ENCODE measurements around the gene GLI2. TPM values are rescaled to one million over a fixed set of nuclear protein-coding genes. Genes with fewer than 3 reads are reported as not detected.

GLI2 gene
- total and polyA plus RNA-seq, 2 experiments from 2014 or later: 53.6 to 57.0 TPM

DNA sequence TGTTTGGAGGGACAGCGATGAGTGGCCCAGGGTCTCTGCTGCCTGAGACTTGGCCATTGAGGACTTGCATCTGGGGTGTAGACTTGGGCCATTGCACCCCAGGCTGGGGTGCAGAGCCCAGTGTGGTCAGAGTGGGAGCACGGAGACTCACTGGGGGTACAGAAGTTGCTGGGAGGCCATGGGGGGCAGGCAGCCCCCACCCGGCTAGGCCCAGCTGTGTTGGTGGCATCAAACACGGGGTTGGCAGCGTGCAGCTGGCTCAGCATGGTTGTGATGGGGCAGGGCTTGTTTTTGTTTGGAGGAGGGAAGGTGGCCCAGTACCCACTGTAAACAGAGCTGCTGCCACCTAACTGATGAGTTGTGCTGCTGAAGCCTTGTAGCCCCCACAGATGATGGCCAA, 42.1 kb downstream of the GLI2 start (continued):
- TF ChIP-seq, protein P1, sequence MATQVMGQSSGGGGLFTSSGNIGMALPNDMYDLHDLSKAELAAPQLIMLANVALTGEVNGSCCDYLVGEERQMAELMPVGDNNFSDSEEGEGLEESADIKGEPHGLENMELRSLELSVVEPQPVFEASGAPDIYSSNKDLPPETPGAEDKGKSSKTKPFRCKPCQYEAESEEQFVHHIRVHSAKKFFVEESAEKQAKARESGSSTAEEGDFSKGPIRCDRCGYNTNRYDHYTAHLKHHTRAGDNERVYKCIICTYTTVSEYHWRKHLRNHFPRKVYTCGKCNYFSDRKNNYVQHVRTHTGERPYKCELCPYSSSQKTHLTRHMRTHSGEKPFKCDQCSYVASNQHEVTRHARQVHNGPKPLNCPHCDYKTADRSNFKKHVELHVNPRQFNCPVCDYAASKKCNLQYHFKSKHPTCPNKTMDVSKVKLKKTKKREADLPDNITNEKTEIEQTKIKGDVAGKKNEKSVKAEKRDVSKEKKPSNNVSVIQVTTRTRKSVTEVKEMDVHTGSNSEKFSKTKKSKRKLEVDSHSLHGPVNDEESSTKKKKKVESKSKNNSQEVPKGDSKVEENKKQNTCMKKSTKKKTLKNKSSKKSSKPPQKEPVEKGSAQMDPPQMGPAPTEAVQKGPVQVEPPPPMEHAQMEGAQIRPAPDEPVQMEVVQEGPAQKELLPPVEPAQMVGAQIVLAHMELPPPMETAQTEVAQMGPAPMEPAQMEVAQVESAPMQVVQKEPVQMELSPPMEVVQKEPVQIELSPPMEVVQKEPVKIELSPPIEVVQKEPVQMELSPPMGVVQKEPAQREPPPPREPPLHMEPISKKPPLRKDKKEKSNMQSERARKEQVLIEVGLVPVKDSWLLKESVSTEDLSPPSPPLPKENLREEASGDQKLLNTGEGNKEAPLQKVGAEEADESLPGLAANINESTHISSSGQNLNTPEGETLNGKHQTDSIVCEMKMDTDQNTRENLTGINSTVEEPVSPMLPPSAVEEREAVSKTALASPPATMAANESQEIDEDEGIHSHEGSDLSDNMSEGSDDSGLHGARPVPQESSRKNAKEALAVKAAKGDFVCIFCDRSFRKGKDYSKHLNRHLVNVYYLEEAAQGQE (IDR thresholded peaks at IDR 0.05; ENCODE audit: unreplicated experiment): no peak
- TF ChIP-seq ZNF114 (CRISPR knock-in tag; IDR thresholded peaks at IDR 0.05) (no peak), CREB1 (CRISPR knock-in tag; IDR thresholded peaks at IDR 0.05; ENCODE audit: low read depth) (no peak), ZNF331 (CRISPR knock-in tag; IDR thresholded peaks at IDR 0.05; ENCODE audit: low read depth) (no peak), STAT1 (IDR thresholded peaks at IDR 0.05; ENCODE audit: unreplicated experiment) (no peak)

DNA sequence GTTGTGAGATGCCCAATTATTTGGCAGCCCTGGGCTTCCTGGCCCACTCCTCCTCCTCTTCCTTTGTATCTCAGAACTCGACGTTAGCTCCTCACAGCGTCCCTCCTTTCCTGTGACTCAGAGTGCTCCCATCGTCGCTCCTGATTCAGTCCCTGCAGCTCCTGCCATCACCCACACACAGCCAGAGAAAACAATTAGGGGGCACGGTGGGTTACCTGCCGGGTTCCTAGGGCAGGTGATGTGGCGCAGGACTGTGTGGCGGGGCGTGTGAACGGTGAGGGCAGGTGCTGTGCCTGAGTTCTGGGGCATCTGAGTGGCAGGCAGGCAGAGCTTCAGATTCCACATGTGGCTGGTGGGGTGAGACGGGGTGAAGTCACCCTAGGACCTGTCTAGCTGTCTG, 42.6 kb downstream of the GLI2 start:
- H3K4me1 Mint-ChIP-seq: peaks cover 56% of the 10 kb centered on the region
- TF ChIP-seq, protein P1 (IDR thresholded peaks at IDR 0.05; ENCODE audit: unreplicated experiment): no peak
- TF ChIP-seq EZH2 (IDR thresholded peaks at IDR 0.05; ENCODE audit: low read depth, unreplicated experiment) (no peak), JUNB (IDR thresholded peaks at IDR 0.05; ENCODE audit: unreplicated experiment) (no peak), POLR2AphosphoS5 (IDR thresholded peaks at IDR 0.05; ENCODE audit: low read depth) (no peak; the same call in 1 of the 2 replicates), NANOG (IDR thresholded peaks at IDR 0.05; ENCODE audit: borderline replicate concordance) (no peak), ZNF462 (CRISPR knock-in tag; IDR thresholded peaks at IDR 0.05) (no peak)
- Histone ChIP-seq H3F3A (replicated peaks; ENCODE audit: low read depth) (peaks cover 19% of the 10 kb centered on the region; the same call in 1 of the 2 replicates), H4K20me1 (replicated peaks; ENCODE audit: insufficient read depth) (peaks cover 26% of the 10 kb centered on the region), H3K4me2 (no peak overlapping the region), H2AFZ (no peak overlapping the region), H3K36me3 (ENCODE audit: insufficient read depth) (no peaks in the 10 kb centered on the region), H3K79me2 (replicated peaks; ENCODE audit: insufficient read depth) (peaks cover 97% of the 10 kb centered on the region), H3K27ac (ENCODE audit: low read depth) (no peak overlapping the region), H3K9me2 (ENCODE audit: insufficient read depth) (no peaks in the 10 kb centered on the region), H3K4me3 (no peak overlapping the region), H3K4me1 (ENCODE audit: insufficient read depth) (peaks cover 45% of the 10 kb centered on the region), H3K27me3 (ENCODE audit: insufficient read depth) (no peaks in the 10 kb centered on the region)
- no peak overlapping the region for H3K27ac Mint-ChIP-seq
- H3K4me3 Mint-ChIP-seq: no peak overlapping the region
- H3K36me3 Mint-ChIP-seq (ENCODE audit: low read depth): no peaks in the 10 kb centered on the region
- ATAC-seq (no peak), DNase-seq (ENCODE audit: low spot score) (no peak)
- peaks cover 7% of the 10 kb centered on the region for H3K27me3 Mint-ChIP-seq (ENCODE audit: insufficient read depth, low read depth, poor library complexity)
- no peaks in the 10 kb centered on the region for H3K9me3 Mint-ChIP-seq
